NCI-H524 (cell line): ENCODE results near the gene ARHGAP12.
"Not testable (repeated sequence)": the region's sequence is repeated elsewhere in the genome, so short reads cannot be mapped to it uniquely, and the experiment has no call there.

Source experiments
- DNase-seq, 2 experiments: peaks; one replicate each; lab custom pipeline; 2025; lab: John Stamatoyannopoulos, UW

ARHGAP12 gene, protein sequence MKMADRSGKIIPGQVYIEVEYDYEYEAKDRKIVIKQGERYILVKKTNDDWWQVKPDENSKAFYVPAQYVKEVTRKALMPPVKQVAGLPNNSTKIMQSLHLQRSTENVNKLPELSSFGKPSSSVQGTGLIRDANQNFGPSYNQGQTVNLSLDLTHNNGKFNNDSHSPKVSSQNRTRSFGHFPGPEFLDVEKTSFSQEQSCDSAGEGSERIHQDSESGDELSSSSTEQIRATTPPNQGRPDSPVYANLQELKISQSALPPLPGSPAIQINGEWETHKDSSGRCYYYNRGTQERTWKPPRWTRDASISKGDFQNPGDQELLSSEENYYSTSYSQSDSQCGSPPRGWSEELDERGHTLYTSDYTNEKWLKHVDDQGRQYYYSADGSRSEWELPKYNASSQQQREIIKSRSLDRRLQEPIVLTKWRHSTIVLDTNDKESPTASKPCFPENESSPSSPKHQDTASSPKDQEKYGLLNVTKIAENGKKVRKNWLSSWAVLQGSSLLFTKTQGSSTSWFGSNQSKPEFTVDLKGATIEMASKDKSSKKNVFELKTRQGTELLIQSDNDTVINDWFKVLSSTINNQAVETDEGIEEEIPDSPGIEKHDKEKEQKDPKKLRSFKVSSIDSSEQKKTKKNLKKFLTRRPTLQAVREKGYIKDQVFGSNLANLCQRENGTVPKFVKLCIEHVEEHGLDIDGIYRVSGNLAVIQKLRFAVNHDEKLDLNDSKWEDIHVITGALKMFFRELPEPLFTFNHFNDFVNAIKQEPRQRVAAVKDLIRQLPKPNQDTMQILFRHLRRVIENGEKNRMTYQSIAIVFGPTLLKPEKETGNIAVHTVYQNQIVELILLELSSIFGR

DNA sequence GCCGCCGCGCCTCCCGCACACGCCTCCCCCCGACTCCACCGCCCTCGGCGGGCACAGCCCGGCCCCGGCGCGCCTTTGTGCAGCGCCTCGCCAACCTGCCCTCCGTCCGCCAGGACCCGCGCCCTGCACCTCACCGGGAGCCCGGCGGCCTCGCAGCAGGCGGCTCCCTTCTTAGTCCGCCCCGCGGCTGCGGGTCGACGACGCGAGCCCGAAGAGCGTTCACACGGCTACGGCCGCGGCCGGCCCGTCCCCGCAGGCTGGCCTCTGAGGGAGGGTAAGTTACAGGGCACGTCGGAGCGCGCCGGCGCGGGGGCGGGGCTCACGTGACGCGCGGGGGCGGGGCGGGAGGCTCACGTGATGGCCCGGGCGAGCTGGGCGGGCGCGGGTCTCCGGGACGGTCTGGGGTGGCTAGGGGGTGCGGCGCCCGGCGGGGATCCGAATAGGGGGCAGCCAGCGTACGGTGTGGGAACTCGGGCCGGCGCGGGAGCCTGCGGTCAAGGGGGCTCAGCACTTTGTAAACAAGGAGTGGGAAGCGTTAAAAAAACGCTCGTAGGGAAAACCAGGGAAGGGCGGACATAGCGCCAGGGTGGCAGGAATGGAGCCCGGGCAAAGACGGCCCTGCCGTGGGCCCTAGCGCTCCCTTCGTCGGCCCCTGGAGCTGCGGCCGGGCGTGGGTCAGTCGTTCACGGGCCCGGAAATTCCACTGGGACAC lies at the start of gene ARHGAP12:
ARHGAP12 (minus strand) TSS at position 283 of the 712 bp plus-strand sequence. CDS start 19,976 bp downstream, outside the sequence.
- peak; percentile 32 to 45 for DNase-seq

DNA sequence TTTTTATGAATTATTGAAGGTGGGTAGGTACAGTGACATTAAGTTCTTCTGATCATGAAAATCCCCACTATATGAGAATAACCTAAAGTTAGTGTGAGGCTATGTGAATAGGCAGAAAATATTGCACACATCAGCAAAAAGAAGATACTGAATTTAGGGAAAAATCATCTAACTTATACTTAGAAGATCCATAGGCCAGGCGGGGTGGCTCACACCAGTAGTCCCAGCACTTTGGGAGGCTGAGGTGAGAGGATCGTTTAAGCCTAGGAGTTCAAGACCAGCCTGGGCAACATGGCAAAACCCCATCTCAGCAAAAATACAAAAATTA lies 49.5 kb upstream of the ARHGAP12 start:
- DNase-seq, result no peak

DNA sequence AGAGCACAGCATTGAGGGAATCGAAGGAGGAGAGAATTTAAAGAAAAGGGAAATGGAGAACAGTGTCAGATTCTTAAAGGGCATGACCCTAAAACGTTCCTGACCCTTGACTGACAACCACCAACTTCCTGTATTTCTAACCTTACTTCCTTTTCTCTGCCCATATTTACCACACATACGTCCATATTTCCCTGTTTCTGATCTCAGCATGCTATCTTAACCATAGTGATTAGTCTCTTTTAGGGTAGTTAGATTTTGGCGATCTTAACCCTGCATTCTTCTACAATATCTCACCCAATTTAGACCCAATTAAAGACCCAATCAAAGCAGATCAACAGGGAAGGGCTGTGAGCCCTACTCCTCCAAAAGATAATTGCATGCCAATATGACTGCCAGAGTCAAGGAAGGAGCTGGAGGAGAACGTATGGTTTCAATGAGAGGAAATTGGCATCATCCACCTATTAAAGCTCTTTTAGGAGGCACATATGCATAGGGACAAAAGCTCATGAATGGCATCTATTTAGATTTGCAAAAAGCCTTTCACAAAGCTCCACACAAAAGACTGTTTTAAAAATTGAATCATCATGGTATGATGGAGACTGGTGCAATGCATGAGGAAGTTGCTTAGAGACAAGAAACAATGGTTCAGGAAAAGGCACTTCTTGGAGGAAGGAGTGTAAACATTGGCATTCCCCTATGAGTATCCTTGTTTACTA lies 49.0 kb upstream of the ARHGAP12 start:
- no peak for DNase-seq

DNA sequence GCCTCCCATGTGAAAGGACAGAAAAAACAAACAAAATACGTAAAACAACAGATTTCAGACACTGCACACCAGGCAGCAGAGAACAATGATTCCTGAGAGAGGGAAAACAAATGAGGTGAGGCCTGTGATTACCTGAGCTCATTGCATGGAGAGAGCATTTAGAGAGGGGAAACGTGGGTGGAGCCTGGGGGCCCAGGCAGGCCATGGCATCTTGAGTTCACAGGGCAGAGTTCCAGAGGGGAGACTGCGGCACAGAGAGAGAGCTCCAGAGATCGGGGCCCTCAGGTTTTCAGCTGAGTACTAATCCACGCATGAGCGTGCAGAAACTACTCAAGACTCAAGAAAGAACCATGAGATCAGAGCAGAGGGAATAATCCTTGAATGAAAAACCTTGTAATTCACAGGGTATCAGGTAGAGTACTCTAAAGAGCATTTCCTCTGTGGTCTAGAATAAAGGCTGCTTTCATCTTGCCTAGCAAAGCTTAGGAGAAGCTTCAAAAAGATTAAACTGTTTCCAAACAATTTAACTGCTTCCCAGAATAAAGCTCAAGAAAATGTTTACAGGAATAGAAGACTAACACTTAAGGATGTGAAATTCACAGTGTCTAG lies 46.6 kb upstream of the ARHGAP12 start:
- no peak for DNase-seq

DNA sequence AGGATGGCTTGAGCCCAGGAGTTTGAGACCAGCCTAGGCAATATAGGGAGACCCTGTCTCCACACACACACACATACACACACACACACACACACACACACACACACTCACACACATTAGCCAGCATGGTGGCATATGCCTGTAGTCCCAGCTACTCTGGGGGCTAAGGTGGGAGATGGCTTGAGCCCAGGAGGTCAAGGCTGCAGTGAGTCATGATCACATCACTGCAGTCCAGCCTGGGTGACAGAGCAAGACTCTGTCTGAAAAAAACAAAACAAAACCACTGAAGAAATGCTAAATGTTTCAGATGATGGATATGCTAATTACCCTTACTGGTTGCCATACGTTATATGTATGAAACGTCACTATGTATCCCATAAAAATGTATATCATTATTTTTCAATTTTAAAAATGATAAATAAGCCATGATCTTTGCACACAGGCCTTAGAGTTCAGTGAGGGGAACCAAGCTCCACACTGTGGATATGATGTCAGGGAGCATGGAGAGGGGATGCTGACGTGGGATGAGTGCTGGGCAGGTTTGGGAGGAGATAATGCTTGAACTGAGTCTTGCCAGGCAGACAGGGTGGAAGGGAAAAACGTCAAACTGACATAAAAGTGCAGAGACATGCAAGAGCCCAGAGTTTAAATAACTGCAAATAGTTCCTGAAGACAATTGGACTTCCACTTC lies 45.9 kb upstream of the ARHGAP12 start:
- no peak for DNase-seq

DNA sequence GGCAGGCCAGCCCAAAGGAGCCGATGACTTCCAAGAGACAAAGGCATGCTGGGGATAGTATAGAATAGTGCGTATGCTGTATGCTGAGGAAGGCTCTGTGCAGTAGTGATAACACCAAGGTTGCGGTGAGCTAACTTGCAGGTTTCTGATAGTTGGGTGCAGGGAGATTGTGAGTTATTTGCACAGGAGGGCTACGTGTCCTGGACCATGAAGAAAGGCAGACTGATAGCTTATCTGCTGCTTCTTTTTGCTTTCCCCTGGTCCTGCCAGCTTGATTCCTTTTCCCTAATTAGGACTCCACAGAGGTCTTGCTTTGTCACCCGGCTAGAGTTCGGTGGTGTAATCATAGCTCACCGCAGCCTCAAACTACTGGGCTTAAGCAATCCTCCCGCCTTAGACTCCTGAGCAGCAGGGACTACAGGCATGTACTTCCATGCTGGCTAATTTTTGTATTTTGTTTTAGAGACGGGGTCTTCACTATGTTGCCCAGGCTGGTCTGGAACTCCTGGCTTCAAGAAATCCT lies 43.9 kb upstream of the ARHGAP12 start:
- DNase-seq, result no peak

DNA sequence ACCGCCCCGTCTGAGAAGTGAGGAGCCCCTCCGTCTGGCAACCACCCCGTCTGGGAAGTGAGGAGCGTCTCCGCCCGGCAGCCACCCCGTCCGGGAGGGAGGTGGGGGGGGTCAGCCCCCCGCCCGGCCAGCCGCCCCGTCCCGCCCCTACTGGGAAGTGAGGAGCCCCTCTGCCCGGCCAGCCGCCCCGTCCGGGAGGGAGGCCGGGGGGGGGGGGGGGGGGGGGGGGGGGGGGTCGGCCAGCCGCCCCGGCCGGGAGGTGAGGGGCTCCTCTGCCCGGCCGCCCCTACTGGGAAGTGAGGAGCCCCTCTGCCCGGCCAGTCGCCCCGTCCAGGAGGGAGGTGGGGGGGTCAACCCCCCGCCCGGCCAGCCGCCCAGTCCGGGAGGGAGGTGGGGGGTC lies 41.2 kb upstream of the ARHGAP12 start:
- DNase-seq, result not testable (repeated sequence)

DNA sequence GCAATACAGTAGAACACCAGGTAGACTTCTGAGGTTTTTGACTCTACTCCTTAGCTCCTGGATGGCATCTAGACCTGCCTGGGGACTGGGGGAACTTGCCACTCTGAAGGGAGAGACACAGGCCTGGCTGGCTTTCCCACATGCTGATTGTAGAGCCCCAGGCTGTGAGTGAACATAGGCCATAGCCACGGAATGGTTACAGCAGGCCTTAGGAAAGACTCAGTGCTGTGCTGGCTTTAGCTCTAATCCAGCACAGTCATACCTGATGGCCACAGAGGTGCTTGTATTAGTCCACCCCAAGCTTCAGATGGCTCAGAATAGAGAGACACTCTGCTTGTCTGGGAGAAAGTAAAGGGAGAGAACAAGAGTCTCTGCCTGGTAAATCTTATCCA lies 35.0 kb upstream of the ARHGAP12 start:
- no peak for DNase-seq

DNA sequence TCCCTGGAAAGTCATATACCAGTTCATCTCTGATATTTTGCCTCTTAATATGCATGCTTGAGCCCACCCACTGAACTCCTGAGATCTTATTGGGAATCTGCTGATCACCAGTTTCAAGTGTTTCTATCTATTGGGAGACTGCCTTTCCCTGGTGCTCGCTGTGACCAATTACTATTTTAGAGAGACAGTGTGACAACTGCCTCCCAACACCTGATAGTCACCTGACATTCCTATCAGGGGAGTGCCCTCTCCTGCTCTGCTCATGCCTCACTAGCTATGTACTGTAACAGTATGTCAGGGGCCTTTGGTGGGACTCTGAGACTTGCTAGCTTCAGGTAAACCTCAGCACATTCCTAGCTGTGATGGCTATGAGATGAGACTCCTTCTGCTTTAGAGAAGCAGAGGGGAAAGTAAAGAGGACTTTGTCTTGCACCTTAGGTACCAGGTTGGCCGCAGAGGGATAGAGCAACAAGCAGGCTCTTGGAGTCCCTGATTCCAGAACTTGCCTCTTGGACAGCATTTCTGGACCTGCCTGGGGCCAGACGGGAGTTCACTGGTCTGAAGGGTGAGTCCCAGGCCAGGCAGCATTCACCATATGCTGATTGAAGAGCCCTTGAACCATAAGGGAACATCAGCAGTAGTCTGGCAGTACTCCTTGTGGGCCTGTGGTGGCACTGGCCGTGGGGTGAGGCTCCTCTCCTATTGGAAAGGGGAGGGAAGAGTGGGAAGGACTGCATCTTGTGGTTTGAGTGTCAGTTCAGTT lies 34.4 kb upstream of the ARHGAP12 start:
- no peak for DNase-seq

DNA sequence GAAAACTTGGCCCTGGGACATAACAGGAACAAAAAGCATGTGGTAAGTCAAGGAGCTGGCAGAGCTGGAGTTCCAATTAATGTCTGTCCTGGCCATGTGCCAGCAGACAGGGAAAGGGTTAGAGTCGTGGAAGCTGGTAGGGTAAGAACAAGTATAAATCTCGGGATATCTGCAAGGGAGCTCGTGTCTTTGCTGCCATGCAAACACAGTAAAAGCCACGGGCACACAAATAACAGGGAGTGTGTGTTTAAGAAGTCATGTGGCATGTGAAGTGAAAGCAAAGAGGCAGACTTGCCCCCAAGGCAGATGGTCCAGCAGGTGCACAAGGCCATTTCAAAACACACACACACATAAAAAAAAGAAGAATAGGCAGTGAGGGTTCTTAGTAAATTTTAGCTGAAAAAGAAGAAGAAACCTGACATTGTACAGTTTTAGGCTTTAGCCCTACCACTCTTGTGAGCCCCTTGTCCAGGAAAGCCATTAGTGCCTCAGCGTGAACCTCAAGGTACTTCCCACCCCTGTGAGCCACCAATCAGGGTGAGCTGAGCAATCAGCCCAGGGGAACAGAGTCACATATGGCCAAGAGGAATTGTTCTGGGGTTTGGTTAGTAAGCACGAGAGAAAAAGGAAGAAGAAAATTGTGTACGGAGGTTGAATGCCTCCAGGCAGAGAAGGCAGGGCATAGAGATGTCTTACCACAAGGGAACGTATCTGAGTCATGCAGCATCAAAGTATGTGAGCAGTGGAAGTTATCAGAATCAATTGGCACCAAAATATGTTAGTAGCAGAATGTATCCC lies 32.8 kb upstream of the ARHGAP12 start:
- DNase-seq, result peak; percentile 42 to 62

DNA sequence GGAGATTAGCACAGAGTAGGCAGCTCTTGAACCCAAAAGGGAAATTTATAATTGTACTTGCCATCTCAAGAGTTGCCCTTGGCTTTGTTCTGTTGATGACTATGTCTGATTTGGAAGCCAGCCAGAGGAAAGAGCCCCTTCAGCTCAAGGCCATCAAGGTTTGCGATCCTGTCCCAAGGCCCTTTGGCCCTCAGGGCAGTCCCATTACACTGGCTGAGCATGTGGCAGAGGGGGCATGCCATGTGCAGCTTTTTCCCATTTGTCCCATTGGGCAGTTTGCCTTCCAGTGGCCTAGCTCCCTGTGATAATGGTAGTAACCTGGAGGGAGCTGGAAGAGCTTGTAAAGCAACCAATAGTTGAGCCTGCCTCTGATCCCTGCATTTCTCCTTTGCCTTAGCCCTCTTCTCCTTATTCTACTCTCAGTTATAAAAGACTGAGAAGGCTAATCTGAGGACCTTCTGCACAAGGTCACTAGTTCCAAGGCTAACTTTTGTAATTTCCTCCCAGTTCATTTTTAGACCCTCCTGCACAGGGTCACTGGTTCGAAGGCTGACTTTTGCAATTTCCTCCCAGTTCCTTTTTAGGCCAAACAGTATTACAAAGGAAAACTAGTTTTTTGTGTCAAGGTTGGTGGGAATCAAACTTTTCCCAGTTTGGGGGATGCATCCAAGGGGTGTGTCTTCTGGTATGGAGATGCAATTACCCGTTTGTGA lies 31.0 kb upstream of the ARHGAP12 start:
- no peak for DNase-seq

DNA sequence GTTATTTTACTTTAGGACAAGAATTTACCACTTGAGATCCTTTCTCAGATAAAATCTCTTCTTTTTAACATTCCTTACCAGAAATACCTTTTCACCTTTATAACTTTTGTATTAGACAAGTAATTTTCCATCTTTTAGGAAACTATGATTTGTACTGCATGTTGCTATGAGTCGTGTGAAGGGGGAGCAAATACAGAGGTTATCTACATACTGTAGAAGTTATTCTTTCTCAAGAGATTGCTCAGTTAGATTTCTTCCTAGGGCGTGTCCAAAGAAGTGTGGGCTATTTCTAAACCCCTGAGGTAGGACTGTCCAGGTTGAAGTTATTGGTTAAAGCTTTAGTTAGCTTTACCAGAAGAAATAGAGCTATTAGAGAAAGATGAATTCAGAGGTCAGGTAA lies 30.2 kb upstream of the ARHGAP12 start:
- DNase-seq, result no peak

DNA sequence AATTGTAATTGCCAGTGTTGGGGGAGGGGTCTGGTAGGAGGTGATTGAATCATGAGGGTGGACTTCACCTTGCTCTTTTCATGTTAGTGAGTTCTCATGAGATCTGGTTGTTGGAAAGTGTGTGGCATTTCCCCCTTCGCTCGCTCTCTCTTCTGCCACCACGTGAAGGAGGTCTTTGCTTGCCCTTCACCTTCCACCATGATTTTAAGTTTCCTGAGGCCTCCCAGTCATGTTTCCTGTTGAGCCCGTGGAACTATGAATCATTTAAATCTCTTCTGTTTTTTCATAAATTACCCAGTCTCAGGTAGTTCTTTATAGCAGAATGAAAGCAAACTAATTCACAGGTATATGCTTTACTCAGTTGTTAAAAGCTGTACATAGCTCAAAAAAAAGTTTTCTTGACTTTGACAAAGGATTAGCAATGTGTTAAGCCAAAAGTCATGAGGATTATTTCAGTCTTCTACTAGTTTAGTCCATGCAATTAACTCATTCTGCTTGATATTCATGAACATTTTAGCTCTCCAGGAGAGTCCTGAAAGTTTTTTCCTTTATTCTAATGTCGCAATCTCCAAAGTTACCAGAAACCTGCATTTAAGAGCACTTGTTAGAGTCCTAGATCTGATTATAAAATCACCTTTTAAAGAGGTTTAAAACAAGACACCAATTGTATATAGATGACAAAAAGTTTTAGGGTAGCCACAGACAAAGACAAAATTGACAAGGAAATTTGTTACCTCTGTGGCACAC lies 27.7 kb upstream of the ARHGAP12 start:
- no peak for DNase-seq

DNA sequence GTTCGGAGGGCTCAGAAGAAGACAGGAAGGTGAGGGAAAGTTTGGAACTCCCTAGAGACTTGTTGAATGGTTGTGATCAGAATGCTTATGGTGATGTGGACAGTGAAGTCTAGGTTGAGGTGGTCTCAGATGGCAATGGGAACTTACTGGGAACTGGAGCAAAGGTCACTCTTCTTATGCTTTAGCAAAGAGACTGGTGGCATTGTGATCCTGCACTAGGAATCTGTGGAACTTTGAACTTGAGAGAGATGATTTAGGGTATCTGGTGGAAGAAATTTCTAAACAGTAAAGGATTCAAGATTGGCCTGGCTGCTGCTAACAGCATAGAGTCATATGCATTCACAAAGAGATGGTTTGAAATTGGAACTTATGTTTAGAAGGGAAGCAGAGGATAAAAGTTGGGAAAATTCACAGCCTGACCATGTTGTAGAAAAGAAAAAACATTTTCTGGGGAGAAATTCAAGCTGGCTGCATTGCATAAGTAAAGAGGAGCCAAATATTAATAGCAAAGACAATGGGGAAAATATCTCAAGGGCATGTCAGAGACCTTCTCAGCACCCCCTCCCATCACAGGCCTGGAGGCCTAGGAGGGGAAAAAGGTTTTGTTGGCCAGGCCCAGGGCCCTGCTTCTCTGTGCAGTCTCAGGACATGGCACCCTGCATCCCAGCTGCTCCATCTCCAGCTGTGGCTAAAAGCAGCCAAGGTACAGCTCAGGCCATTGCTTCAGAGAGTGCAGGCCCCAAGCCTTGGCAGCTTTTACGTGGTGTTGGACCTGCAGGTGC lies 26.0 kb upstream of the ARHGAP12 start:
- DNase-seq, result no peak

DNA sequence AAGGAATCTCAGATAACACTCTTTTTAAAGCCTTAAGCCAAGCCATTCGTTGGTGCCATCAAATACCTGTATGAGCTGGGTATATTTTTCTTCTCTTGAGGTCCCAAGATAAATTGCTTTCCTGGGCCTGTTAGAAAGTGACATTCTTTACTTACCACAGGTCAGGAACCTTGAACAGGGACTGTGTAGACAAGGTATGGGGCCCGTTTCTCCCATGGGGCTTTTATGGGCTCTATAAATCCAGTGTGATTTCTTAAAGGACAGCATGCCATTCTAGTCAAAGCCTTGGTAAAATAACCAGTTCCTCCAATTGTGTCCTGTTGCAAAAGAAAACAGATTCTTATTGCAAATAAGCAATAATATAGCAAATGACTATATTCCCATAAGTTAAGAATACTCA lies 24.8 kb upstream of the ARHGAP12 start:
- no peak for DNase-seq

DNA sequence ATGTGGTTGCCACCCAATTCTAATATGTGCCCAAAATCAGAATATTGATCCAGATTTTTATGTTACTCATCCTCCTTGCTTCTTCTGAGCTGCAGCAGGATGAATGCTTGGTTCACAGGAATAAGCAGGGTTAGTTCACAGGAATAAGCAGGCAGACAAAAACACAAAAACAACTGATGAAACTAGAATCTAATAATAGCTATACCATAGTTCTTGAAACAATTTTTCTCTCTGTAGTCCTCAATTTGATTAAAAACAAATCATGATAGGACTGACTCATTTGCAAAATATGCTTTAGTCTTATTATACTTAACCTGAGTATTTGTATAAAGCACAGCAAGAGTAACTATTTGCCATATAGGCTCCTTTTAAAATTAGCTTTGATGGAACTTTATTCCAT lies 24.4 kb upstream of the ARHGAP12 start:
- DNase-seq, result no peak

DNA sequence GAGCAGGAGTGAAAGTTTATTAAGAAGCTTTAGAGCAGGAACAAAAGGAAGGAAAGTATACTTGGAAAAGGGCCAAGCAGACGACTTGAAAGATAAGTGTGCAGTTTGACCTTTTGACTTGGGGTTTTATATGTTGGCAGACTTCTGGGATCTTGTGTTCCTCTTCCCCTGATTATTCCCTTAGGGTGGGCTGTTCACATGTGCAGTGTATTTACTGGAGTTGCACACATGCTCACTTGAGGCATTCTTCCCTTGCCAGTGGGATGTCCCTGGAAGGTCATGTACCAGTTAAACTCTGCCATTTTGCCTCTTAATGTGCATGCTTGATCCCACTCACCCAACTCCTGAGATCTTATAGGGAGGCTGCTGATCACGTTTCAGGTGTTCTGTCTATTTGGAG lies 23.4 kb upstream of the ARHGAP12 start:
- no peak for DNase-seq
